Heart right ventricle (tissue), 16 donors: ENCODE measurements around the gene SIL1. TPM values are rescaled to one million over a fixed set of nuclear protein-coding genes. Genes with fewer than 3 reads are reported as not detected.

Experiments used
- ATAC-seq, 8 donors: fragments of 200-7000 bp; cut with Tn5 transposase; one replicate each; pipeline ENCODE4 v1.9.1; 2020; ENCODE audit warnings: mild to moderate bottlenecking in 8 of 8, moderate library complexity in 8 of 8, moderate number of reproducible peaks in 1 of 8
- DNase-seq, 2 donors: peaks; one replicate each; pipeline ENCODE4 v3.0.0-alpha.2; 2020
- H3K27ac ChIP-seq, 10 donors: fragments of 200-600 bp; sonication (generic) in 2 of 10; one replicate each; pipeline versions ENCODE4 v1.5.0 to v1.8.0; 2020 to 2022; ENCODE audit warnings: mild to moderate bottlenecking in 3 of 10
- H3K27me3 ChIP-seq, 7 donors: fragments of 200-600 bp; one replicate each; pipeline ENCODE4 v1.8.0; 2021 to 2022; ENCODE audit warnings: mild to moderate bottlenecking in 2 of 7
- H3K36me3 ChIP-seq, 9 donors: fragments of 200-600 bp; sonication (generic) in 1 of 9; one replicate each; pipeline versions ENCODE4 v1.5.0 to v1.8.0; 2020 to 2022; ENCODE audit warnings: mild to moderate bottlenecking in 2 of 9
- H3K4me1 ChIP-seq, 9 donors: fragments of 200-600 bp; sonication (generic) in 1 of 9; one replicate each; pipeline versions ENCODE4 v1.5.0 to v1.8.0; 2020 to 2022; ENCODE audit warnings: mild to moderate bottlenecking in 4 of 9
- H3K4me3 ChIP-seq, 10 donors: fragments of 200-600 bp; sonication (generic) in 2 of 10; one replicate each; pipeline versions ENCODE4 v1.5.0 to v1.8.0; 2020 to 2022; ENCODE audit warnings: mild to moderate bottlenecking in 7 of 10, moderate library complexity in 2 of 10
- H3K9me3 ChIP-seq, 11 donors: fragments of 200-600 bp in 10 of 11; sonication (generic) in 2 of 11; one replicate each; pipeline versions ENCODE4 v1.5.0 to v1.8.0; 2013 to 2022; ENCODE audit warnings: mild to moderate bottlenecking in 2 of 11, control low read depth in 1 of 11, moderate library complexity in 1 of 11
- CTCF ChIP-seq, 9 donors: fragments of 200-600 bp; sonication (generic) in 2 of 9; IDR thresholded peaks; one replicate each; pipeline versions ENCODE4 v1.5.0 to v1.8.0; 2021 to 2022; ENCODE audit warnings: antibody characterized with exemption in 9 of 9, mild to moderate bottlenecking in 5 of 9, moderate library complexity in 1 of 9
- whole genome bisulfite sequencing, 2 donors: extraction: QIAGEN DNeasy Blood & Tissue Kit; methylation state at CpG; one replicate each; pipeline ENCODE4 v1.1.7; 2013; ENCODE audit warnings: inconsistent platforms in 1 of 2; 5-methylcytosine and 5-hydroxymethylcytosine counted together
- intact Hi-C, 10 donors: fragments of 100-400 bp; cut with DNase I; formaldehyde crosslinking; loops; one replicate each; pipeline versions ENCODE4 v1.11.1 to v1.14.2; 2022
- polyA plus RNA-seq, 2 donors: library from polyadenylated mRNA; stranded (reverse); fragments of 200-250 nt; gene quantifications; one replicate each; pipeline ENCODE4 v1.2.3, GENCODE V29; 2013
- total RNA-seq, 10 donors: library from RNA; stranded (reverse); fragmentation: NEBNext Ultra II Directional in 3 of 10; extraction: Animal tissue kit (Norgen Biotek cat#: 25700) in 3 of 10; gene quantifications; one replicate each; pipeline versions ENCODE4 v1.2.1 to v1.2.4, GENCODE V29; 2021 to 2023
- donor health status: Arrhythmogenic right ventricular cardiomyopathy.
- donor health status: ischemic (EF 13 %, LVEDD 7.1; RV severe dilation, severe dysfunction).
- donor health status: healthy with polysubstance abuse.
- donor health status: DM: no; HTN: yes; CAD: no.
- donor health status: DM: no; HTN: no; CAD: no.
- donor health status: ischemic (EF 25% LVEDD 6.9; RV normal size, moderate dysfunction).
- donor health status: ischemic (EF 25% LVEDD 5.7; RV mildly dilated, moderate dysfunction).
- donor health status: healthy.
- donor health status: DM: yes; HTN: yes; CAD: no.
- donor health status: Ischemic cardiomyopathy.
- donor health status: ischemic (EF 35%, LVEDD 5.7; RV mildly dilated, moderate dysfunction).
- donor health status: nonischemic (EF 11% LVEDD 7.7; RV severe dilation, severe dysfunction).
- donor health status: DM: yes; HTN: yes; CAD: no.
- donor health status: PGD.
- donor health status: ischemic (EF 29% LVEDD 5.4; RV normal size, mild dysfunction).
- donor health status: nonischemic (EF 23%, LVEDD 6.1; RV moderate dilation, normal function).

Gene SIL1
- total and polyA plus RNA-seq, 12 donors, result 26.7 to 94.7 (median 44.3) TPM

- no peak for ATAC-seq
- TF ChIP-seq CTCF (IDR thresholded peaks at IDR 0.05), result no peak
- WGBS, 2 donors, result 96 to 97% methylated on average over 1 of the region's 1 CpG
Measured at GRCh38 chr5:138999674-139000073, 198.5 kb downstream of the SIL1 start.

GRCh38 chr5:138998521-138998920 is 199.6 kb downstream of the SIL1 start:
- WGBS, 2 donors, result 90 to 94% methylated on average over 1 of the region's 1 CpG
- H3K27me3 ChIP-seq, result no peaks in the 10 kb centered on the region
- no peak for ATAC-seq
- H3K4me1 ChIP-seq, result no peaks in the 10 kb centered on the region
- H3K27ac ChIP-seq, result no peak overlapping the region
- no peak for DNase-seq
- H3K9me3 ChIP-seq, result peaks cover 0 to 10% (median 0%) of the 10 kb centered on the region in 11 donors
- no peak overlapping the region for H3K4me3 ChIP-seq
- no peak for TF ChIP-seq CTCF (IDR thresholded peaks at IDR 0.05)
- intact Hi-C loops, result loop anchor here in 1 of 10 donors (10.0 kb wide), 1 partner anchor 46 kb away; no protein-coding TSS in a partner anchor
- H3K36me3 ChIP-seq, result peaks cover 0 to 3% (median 0%) of the 10 kb centered on the region in 9 donors

More at GRCh38 chr5:138999674-139000073, 198.5 kb downstream of the SIL1 start:
- Histone ChIP-seq H3K4me3 (no peak overlapping the region), H3K4me1 (no peaks in the 10 kb centered on the region), H3K36me3 (peaks cover 0 to 1% (median 0%) of the 10 kb centered on the region in 9 donors), H3K27me3 (no peaks in the 10 kb centered on the region), H3K9me3 (peaks cover 0 to 10% (median 0%) of the 10 kb centered on the region in 11 donors), H3K27ac (no peak overlapping the region)
- intact Hi-C loops, result loop anchor here in 1 of 10 donors (10.0 kb wide), 1 partner anchor 45 kb away; no protein-coding TSS in a partner anchor
- no peak for DNase-seq

- no peak for DNase-seq
- no peak for TF ChIP-seq CTCF (IDR thresholded peaks at IDR 0.05)
- no peaks in the 10 kb centered on the region for H3K27me3 ChIP-seq
- H3K27ac ChIP-seq, result no peak overlapping the region
- H3K36me3 ChIP-seq, result peaks cover 0 to 3% (median 0%) of the 10 kb centered on the region in 9 donors
- 98 to 100% methylated on average over 1 of the region's 1 CpG for WGBS, 2 donors
- intact Hi-C loops, result loop anchor here in 1 of 10 donors (10.0 kb wide), 1 partner anchor 49 kb away; no protein-coding TSS in a partner anchor
- no peak for ATAC-seq
- peaks cover 0 to 10% (median 0%) of the 10 kb centered on the region in 11 donors for H3K9me3 ChIP-seq
- no peaks in the 10 kb centered on the region for H3K4me1 ChIP-seq
- no peak overlapping the region for H3K4me3 ChIP-seq
Measured at GRCh38 chr5:138996120-138996519, 202.0 kb downstream of the SIL1 start.

GRCh38 chr5:138990986-138991590 is 207.1 kb downstream of the SIL1 start:
- intact Hi-C loops, result loop anchor here in 1 of 10 donors (10.0 kb wide), 1 partner anchor 54 kb away; no protein-coding TSS in a partner anchor

More at GRCh38 chr5:138990986-138991590, 207.1 kb downstream of the SIL1 start:
- peaks cover 0 to 3% (median 0%) of the 10 kb centered on the region in 9 donors for H3K36me3 ChIP-seq
- TF ChIP-seq CTCF (IDR thresholded peaks at IDR 0.05), result no peak
- peaks cover 0 to 4% (median 0%) of the 10 kb centered on the region in 11 donors for H3K9me3 ChIP-seq
- no peaks in the 10 kb centered on the region for H3K4me1 ChIP-seq
- no peaks in the 10 kb centered on the region for H3K27me3 ChIP-seq
- no peak for DNase-seq
- no peak overlapping the region for H3K27ac ChIP-seq
- no peak for ATAC-seq
- H3K4me3 ChIP-seq, result no peak overlapping the region
- 92 to 98% methylated on average over 4 of the region's 4 CpGs for WGBS, 2 donors
